Erythroblast (primary cell): ENCODE data around the gene HEXD.
"Not testable (repeated sequence)": the region's sequence is repeated elsewhere in the genome, so short reads cannot be mapped to it uniquely, and the experiment has no call there.

Source experiments
- DNase-seq, 2 experiments: peaks; one replicate each; lab custom pipeline; 2025; lab: John Stamatoyannopoulos, UW
- GATA1 ChIP-seq: IDR thresholded peaks from 2 replicates; pipeline ENCODE4 v1.6.1; 2011; ENCODE audit warnings: low read depth, mild to moderate bottlenecking, control low read depth, low read length, moderate library complexity
- POLR2A ChIP-seq: IDR thresholded peaks from 2 replicates; pipeline ENCODE4 v1.6.1; 2011; ENCODE audit warnings: mild to moderate bottlenecking, low read length

HEXD gene

DNA sequence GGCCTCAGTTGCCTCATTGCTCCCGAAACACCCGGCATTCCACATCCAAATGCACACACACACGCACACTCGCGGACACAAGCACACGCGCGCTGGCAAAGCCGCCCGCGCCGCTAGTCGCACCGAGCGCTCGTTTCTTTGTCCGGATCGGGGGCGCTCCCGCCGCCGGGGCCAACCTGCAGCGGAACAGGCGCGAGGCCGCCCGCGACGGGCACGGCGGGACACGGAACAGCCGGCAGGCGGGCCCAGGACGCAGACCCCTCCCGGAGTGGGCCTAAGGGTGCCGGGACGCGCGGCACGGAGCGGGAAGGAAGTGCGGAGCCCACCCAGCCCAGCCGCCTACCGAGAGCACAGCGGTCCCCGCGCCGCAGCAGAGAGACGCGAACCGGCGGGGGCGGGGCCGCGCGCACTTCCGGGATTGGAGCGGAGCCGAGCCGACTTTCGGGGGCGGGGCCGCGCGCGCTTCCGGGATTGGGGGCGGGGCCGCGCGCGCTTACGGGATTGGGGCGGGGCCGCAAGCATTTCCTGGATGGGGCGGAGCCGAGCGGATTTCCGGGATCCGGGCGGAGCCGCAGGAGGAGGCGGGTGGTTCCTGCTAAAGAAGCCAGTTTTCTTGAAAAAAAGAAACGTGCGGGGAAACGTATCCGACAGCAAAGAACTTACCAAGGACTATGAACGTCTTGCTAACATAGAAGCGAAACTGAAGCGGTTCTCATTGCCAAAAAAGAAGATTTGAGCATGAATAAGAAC is 32.4 kb downstream of the HEXD start, which contains the start of gene CYBC1:
CYBC1 (minus strand) TSS at position 396 of the 750 bp plus-strand sequence. CDS start 1,498 bp downstream, outside the sequence.
- TF ChIP-seq GATA1 (no peak), POLR2A (peak; percentile 77)
- peak; percentile 93 to 97 for DNase-seq

DNA sequence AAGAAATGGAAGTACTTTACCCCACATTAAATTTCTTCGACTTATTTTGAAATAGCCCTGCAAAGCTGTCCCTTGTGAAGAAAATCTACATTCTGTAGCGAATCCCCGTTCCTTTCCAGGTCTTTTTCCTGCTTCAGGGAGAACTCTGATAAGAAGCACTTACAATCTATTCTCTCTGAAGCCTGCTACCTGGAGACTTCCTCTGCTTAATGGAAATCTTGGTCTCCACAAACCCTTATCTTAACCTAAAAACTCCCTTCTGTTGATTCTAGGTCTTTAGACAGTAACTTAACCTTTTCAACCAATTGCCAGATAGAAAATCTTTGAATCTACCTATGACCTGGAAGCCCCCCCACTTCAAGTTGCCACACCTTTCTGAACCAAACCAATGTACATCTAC is 34.0 kb downstream of the HEXD start:
- DNase-seq: no peak
- TF ChIP-seq GATA1 (no peak), POLR2A (no peak)

DNA sequence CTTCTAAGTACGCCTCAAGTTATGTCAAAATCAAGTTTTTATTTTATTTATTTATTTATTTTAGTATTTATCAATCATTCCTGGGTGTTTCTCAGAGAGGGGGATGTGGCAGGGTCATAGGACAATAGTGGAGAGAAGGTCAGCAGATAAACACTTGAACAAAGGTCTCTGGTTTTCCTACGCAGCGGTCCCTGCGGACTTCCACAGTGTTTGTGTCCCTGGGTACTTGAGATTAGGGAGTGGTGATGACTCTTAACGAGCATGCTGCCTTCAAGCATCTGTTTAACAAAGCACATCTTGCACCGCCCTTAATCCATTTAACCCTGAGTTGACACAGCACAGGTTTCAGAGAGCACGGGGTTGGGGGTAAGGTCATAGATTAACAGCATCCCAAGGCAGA is 35.0 kb downstream of the HEXD start:
- not testable (repeated sequence) for DNase-seq

DNA sequence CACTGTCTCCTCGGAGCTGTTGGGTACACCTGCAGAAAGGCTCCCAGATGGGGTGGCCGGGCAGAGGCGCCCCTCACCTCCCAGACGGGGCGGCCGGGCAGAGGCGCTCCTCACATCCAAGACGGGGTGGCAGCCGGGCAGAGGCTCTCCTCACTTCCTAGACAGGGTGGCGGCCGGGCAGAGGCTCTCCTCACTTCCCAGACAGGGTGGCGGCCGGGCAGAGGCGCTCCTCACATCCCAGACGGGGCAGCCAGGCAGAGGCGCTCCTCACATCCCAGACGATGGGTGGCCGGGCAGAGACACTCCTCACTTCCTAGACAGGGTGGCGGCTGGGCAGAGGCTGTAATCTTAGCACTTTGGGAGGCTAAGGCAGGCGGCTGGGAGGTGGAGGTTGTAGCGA is 35.6 kb downstream of the HEXD start:
- DNase-seq: not testable (repeated sequence)

DNA sequence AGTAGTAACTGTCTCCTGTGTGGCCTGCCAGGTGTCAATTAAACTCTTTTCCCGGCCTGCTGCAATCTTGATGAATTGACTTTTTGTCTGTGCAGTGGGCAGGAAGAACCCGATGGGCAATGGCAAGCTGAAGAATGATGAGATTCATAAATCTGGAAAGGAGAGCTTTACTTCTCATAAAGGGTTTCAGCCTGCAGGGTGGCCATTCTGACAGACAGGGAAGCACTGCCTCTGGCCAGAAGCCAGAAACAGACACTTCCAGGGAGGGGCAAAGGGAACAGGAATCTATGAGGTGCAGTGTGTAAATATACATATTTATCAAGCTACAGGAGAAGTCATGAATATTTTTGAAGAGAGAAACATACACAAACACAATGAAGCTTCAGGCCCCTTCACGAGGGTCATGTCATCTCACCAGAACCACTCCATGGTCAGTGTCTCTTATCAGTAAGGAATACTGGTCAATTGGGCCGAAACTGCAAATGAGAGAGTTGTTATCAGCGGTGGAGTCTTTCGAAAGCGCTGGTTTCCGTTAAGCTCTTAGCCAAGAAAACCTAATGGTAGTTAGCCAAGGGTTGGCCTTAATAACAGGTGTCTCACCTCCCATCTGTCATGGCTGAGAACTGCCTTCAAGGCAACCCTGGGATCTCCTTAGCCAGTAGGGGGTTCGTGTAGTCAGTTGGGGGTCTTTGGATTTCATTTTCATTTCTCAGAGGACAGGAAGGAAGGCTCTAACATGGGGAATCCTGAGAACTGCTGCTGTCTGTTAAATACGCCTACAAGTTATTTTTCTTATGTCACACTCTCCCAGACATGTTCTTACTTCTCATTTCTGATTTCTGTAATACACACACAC is 39.2 kb downstream of the HEXD start:
- DNase-seq: peak; percentile 50 to 62
- TF ChIP-seq GATA1: no peak
- no peak for TF ChIP-seq POLR2A

DNA sequence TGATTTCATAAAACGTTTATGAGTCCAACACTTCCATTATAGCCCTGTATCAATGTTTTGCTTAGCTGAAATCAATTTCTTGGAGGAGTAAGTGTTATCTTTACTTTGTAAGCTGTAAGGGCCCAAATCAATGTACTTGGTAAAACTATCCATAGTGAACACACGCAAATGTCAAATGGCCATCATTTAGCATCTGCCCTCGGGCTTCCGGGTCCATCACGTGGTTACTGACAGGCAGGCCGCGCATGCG is 39.7 kb downstream of the HEXD start:
- DNase-seq: no peak
- TF ChIP-seq GATA1: no peak
- no peak for TF ChIP-seq POLR2A

DNA sequence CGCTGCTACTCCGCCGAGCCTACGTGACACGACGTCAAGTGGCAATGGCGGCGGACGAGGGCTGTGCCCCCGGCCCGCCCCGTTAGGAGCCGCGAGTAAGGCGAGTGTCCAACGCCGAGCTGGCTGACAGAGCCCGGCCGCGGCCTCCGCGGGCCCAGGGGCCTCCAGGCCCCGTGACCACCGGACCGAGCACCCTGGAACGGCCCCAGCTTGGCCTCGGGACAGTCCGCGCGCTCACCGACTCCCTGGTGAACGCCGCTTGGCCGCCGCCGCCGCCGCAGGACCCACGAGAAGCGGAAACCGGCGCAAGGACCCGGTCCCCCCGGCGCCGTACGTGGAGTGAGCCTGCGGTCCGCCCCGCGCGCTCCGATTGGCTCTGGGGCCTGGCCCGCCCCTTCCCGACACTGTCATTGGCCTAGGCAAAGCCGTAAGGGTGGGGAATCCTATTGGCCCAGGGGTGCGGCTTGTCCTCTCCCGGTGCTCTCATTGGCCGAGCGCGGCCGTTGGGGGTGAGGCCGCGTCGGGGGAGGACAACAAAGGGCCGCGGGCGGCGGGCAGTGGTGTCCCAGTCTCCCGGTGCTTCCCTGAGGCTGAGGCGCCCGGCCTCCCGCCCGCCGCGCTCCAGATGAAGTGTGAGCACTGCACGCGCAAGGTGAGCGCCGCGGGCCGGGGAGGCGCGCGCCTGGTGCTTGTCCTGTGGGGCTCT is 40.2 kb downstream of the HEXD start, which contains the start of gene NARF:
NARF (plus strand) TSS at position 563 of the 706 bp plus-strand sequence; CDS start at position 626, 63 bp downstream.
- TF ChIP-seq POLR2A: peak; percentile 97
- TF ChIP-seq GATA1: no peak
- DNase-seq: peak; percentile 98

DNA sequence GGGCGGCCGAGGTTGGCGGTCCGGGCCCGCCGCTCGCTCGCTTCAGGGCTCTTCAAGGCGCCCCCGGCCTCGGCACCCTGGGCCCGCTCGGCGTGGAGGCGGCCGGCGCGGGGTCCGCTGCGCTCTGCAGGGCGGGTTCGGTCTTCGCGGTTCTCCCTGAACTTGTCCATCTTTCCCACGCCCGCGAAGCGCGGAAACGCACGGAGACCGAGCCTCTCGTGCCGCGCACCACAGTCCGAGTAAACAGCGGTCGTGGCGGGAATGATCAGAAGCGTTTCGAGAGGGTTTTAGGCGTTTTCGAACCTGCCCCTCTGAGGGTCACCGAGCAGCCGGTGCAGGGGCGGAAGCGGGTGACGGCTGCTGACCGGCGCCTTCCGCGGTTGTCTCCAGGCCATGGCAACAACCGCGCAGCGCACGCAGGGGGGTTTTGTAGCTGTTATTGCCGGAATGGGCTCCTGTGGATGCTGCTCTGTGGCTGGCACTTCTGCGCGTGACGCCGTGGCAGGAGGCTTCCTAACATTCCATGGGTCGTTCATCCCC is 40.8 kb downstream of the HEXD start:
- DNase-seq: peak; percentile 71 to 75
- no peak for TF ChIP-seq GATA1
- TF ChIP-seq POLR2A: no peak

DNA sequence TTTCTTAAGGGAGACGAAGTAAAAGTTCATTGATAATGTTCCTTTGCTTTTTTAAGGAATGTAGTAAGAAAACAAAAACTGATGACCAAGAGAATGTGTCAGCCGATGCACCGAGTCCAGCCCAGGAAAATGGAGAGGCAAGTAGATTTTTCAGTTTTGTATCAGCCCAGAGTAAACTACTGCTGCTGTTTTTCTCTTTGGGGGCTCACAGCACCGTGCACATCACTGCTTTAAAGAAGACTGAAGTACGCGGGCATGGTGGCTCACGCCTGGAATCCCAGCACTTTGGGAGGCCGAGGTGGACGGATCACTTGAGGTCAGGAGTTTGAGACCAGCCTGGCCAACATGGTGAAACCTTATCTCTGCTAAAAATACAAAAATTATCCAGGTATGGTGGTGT is 41.8 kb downstream of the HEXD start:
- DNase-seq: not testable (repeated sequence)

DNA sequence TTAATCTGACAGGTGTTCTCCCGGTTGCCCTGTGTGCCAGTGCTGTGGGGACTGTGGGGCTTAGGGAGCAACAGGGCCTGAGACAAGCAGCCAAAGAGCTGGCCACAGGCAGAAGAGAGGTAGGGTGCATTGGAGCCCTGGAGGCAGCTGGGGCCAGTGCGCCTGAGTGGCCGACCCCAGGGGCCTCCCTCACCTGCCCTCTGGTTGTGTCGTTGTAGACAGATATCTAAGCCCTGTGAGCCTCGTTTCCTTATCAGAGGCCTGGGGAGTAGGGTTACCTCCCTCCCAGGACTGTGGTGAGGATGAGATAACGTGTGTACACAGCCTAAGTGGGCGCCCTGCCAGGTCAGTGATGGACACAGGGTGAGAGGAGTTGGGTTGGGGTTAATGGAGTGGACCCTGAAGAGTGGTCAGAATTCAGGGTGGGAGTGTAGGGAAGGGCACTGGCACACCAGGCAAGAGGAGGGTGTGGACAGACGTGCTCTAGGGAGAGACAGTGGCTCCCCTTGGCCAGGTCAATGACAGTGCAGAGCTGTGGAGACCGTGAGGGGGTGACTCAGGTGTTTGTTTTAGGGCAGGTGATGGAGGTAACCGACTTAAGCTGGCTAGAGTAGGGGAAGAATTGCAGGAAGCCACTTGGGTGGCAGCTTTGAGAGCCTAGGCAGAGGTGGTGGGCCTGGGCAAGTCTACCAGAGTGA is 43.8 kb downstream of the HEXD start:
- DNase-seq: peak; percentile 96 to 99
- TF ChIP-seq GATA1: peak; percentile 94
- peak; percentile 58 for TF ChIP-seq POLR2A

DNA sequence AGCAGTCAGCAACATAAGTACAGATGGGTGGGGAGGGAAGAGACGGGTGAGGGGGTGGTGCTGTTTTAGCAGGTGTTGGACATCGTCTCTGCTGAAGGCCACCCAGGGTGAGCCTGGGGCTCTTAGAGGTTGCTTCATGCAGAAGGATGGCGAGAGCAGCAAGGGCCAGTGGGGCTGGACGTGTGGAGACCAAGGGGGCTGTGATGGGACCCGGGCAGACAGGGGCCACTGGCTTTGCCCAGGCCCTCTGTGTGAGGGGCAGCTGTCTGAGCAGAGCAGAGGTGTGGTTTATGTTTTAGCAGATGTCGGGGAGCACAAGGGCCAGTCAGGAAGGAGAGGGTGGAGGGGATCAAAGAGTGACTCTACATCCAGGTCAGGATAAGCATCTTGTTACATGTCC is 45.2 kb downstream of the HEXD start:
- no peak for TF ChIP-seq POLR2A
- no peak for TF ChIP-seq GATA1
- DNase-seq: peak; percentile 44 to 46

DNA sequence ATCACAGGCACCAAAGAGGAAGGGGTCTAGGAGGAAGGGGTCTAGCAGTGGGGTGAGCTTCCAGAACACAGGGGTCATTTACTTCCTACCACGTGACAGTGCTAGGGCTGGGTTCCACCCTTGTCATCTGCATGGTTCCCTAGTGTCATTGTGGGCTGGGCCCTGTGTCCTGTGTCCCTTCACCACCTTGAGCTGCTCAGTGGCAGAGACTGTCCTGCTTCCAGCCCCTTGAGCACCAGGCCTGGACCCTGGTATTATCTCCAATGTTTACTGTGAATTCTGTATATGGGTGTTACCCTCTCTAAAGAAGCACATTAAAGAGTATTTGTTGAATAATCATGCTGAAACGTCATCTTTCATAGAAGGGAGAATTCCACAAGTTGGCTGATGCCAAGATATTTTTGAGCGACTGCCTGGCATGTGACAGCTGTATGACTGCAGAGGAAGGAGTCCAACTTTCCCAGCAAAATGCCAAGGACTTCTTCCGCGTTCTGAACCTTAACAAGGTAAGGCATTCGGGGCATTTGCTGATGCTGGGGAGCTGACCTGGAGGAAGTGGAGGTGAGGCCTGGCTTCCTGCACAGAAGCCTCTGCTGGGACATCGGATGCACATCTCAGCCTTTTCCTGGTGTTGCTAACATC is 45.9 kb downstream of the HEXD start:
- DNase-seq: peak; percentile 44 to 52
- TF ChIP-seq POLR2A (no peak), GATA1 (no peak)

DNA sequence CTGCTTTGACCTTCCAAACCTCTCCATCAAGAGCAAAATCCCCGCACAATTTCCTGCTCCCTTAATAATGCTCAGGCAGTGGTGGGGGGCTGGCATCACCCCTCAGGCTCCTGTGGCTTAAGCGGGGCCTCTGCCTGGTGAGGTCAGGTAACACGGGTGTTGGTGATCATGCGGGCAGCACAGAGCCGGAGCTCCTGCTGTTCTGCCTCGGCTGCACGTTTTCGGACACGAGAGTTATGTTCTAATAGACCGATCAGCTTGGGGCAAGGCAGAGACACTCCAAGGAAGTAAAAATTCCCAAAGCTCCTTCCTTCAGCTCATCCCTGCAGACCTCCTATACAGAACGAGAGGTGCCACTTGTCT is 46.4 kb downstream of the HEXD start:
- no peak for DNase-seq
- TF ChIP-seq GATA1 (no peak), POLR2A (no peak)
